Pancreas (tissue), 10 donors: ENCODE data around the gene KIF3A. TPM values are rescaled to one million over a fixed set of nuclear protein-coding genes. Genes with fewer than 3 reads are reported as not detected.

Experiments
- ATAC-seq, 4 donors: fragments of 200-7000 bp; cut with Tn5 transposase; one replicate each; pipeline versions ENCODE4 v1.8.0 to v1.9.1; 2020; ENCODE audit warnings: mild to moderate bottlenecking in 4 of 4, moderate library complexity in 4 of 4
- DNase-seq, 6 donors: peaks; one replicate each; pipeline ENCODE4 v3.0.0-alpha.2; 2020
- FAIRE-seq: peaks from 2 replicates; lab custom pipeline; 2012; peaks lifted over from hg19 to GRCh38; lab: Jason Lieb, UNC
- H3K27ac ChIP-seq, 4 donors: fragments of 200-600 bp; sonication (generic); 1 replicate in 3 of 4; 2 replicates in 1 of 4; pipeline versions ENCODE4 v1.5.0 to v1.8.0; 2020
- H3K27me3 ChIP-seq, 4 donors: fragments of 200-600 bp; one replicate each; pipeline ENCODE4 v1.8.0; 2021
- H3K36me3 ChIP-seq, 3 donors: fragments of 200-600 bp; sonication (generic) in 1 of 3; one replicate each; pipeline versions ENCODE4 v1.5.0 to v1.8.0; 2020 to 2021
- H3K4me1 ChIP-seq, 3 donors: fragments of 200-600 bp; one replicate each; pipeline ENCODE4 v1.8.0; 2021
- H3K4me3 ChIP-seq, 4 donors: fragments of 200-600 bp; sonication (generic) in 2 of 4; one replicate each; pipeline versions ENCODE4 v1.5.0 to v1.8.0; 2020 to 2021
- H3K9me3 ChIP-seq, 4 donors: fragments of 200-600 bp; one replicate each; pipeline ENCODE4 v1.8.0; 2021
- WGBS, 2 donors: extraction: QIAGEN DNeasy Blood & Tissue Kit; methylation state at CpG; one replicate each; pipeline ENCODE4 v1.1.7; 2013; 5-methylcytosine and 5-hydroxymethylcytosine counted together
- intact Hi-C, 3 donors: fragments of 100-400 bp; cut with DNase I; formaldehyde crosslinking; loops; one replicate each; pipeline versions ENCODE4 v1.11.1 to v1.14.2; 2022
- polyA plus RNA-seq, 2 donors: library from polyadenylated mRNA; stranded (reverse); fragments of 200-250 nt; gene quantifications; one replicate each; pipeline ENCODE4 v1.2.3, GENCODE V29; 2013
- total RNA-seq, 6 donors: library from RNA; stranded (reverse); fragmentation: NEBNext Ultra II Directional in 4 of 6; extraction: Animal tissue kit (Norgen Biotek cat#: 25700) in 4 of 6; gene quantifications; one replicate each; pipeline versions ENCODE4 v1.2.1 to v1.2.4, GENCODE V29; 2021 to 2023
- TF ChIP-seq, protein P1 (sequence below), 4 donors: fragments of 200-600 bp; sonication (generic) in 3 of 4; IDR thresholded peaks; one replicate each; pipeline versions ENCODE4 v1.5.0 to v1.8.0; 2021; ENCODE audit warnings: antibody characterized with exemption in 4 of 4
- donor health status: healthy with polysubstance abuse.
- donor health status: DM: no; HTN: no; CAD: no; lungs with moderate emphysema.
- donor health status: DM: no; HTN: no; CAD: no.
- donor health status: control.
- donor health status: control.
- donor health status: Bipolar disorder and iron deficiency.
- donor health status: DM: yes; HTN: yes; CAD: no.
- donor health status: DM: no; HTN: no; CAD: no.
- donor health status: DM: no; HTN: no; CAD: no.
- donor health status: DM: yes; HTN: yes; CAD: no.

KIF3A gene
- total and polyA plus RNA-seq, 8 donors, result 2.4 to 6.3 (median 4.1) TPM

DNA sequence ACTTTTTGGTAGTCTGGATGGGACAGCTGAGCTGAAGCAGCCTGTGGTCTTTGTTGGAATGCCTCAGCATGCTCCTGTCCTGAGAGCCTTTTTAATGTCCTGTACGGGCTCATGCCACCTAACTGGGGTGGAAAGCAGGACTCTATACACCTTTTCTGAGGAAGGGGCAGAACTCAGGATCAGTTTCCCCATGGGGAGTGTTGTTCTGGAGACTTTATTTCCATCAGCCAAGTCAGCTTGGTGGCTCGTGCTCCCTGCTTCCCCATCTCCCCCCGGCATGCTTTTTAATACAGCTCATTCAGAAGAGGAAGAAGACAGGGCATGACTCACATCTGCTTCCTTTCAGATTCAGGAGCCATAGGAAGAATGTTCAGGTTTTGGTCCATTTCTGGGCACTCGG lies 44.8 kb upstream of the KIF3A start:
- ATAC-seq, result peak in 1 of 4 donors; percentile 10
- DNase-seq, result no peak
- TF ChIP-seq, protein P1, sequence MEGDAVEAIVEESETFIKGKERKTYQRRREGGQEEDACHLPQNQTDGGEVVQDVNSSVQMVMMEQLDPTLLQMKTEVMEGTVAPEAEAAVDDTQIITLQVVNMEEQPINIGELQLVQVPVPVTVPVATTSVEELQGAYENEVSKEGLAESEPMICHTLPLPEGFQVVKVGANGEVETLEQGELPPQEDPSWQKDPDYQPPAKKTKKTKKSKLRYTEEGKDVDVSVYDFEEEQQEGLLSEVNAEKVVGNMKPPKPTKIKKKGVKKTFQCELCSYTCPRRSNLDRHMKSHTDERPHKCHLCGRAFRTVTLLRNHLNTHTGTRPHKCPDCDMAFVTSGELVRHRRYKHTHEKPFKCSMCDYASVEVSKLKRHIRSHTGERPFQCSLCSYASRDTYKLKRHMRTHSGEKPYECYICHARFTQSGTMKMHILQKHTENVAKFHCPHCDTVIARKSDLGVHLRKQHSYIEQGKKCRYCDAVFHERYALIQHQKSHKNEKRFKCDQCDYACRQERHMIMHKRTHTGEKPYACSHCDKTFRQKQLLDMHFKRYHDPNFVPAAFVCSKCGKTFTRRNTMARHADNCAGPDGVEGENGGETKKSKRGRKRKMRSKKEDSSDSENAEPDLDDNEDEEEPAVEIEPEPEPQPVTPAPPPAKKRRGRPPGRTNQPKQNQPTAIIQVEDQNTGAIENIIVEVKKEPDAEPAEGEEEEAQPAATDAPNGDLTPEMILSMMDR (IDR thresholded peaks at IDR 0.05), result no peak
- Histone ChIP-seq H3K4me1 (peaks cover 0 to 9% (median 6%) of the 10 kb centered on the region in 3 donors), H3K27me3 (no peaks in the 10 kb centered on the region), H3K36me3 (no peaks in the 10 kb centered on the region), H3K9me3 (no peaks in the 10 kb centered on the region), H3K27ac (no peak overlapping the region), H3K4me3 (no peak overlapping the region)
- no peak for FAIRE-seq
- intact Hi-C loops, result no loop called here
- 72 to 79% methylated on average over 4 of the region's 4 CpGs for WGBS, 2 donors

GRCh38 chr5:132781029-132781428 lies 43.7 kb upstream of the KIF3A start:
- H3K36me3 ChIP-seq, result no peaks in the 10 kb centered on the region
- no peaks in the 10 kb centered on the region for H3K9me3 ChIP-seq
- H3K4me3 ChIP-seq, result no peak overlapping the region
- ATAC-seq (no peak), FAIRE-seq (no peak), DNase-seq (no peak)
- peaks cover 0 to 9% (median 6%) of the 10 kb centered on the region in 3 donors for H3K4me1 ChIP-seq
- H3K27ac ChIP-seq, result no peak overlapping the region
- intact Hi-C loops, result no loop called here
- WGBS, 2 donors, result 68 to 80% methylated on average over 4 of the region's 4 CpGs
- no peaks in the 10 kb centered on the region for H3K27me3 ChIP-seq
- TF ChIP-seq, protein P1 (IDR thresholded peaks at IDR 0.05), result no peak

DNA sequence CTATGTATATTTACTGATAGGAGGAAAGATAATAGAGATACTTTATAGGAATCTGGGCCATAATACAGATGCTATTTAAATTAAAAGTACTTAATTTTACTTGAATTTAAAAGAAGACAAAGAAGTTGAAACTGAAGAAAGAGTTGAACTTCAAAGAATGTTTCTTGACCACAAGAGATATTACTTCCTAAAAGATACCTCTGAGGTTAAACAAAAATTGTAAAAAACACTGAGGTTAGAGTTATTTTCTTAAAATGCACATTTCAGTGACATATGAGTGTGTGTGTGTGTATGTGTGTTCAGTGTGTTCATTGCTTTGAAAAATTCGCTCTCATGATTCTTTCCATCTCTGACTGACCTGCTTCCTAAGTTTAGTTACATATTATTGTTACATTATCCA lies 43.2 kb upstream of the KIF3A start:
- Histone ChIP-seq H3K27ac (no peak overlapping the region), H3K9me3 (no peaks in the 10 kb centered on the region), H3K4me3 (no peak overlapping the region), H3K27me3 (no peaks in the 10 kb centered on the region), H3K4me1 (peaks cover 0 to 9% (median 6%) of the 10 kb centered on the region in 3 donors), H3K36me3 (no peaks in the 10 kb centered on the region)
- ATAC-seq, result no peak
- TF ChIP-seq, protein P1 (IDR thresholded peaks at IDR 0.05), result no peak
- no peak for FAIRE-seq
- no peak for DNase-seq
- WGBS, 2 donors, result 93 to 98% methylated on average over 1 of the region's 1 CpG
- intact Hi-C loops, result no loop called here

DNA sequence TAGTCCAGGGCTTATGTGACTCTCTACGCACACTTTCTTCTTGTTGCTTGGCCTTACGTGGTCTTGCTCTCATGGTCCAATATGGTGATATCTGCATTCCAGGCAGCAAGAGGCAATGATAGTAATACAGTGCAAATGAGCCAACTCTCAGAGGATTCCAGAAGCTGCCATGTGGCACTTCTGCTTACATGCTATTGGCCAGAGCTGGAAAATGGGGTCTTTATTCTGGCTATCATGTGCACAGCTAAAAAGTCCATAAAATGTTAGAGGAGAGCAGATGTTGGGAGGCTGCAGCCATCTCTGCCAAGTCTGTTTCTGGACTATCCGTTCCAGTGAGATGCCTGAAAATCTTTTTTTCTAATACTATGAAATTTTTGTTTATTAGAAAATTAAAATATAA lies 42.6 kb upstream of the KIF3A start:
- no peak for DNase-seq
- no peak overlapping the region for H3K27ac ChIP-seq
- no peak for FAIRE-seq
- intact Hi-C loops, result no loop called here
- H3K27me3 ChIP-seq, result no peaks in the 10 kb centered on the region
- H3K4me3 ChIP-seq, result no peak overlapping the region
- ATAC-seq, result no peak
- no peaks in the 10 kb centered on the region for H3K36me3 ChIP-seq
- H3K9me3 ChIP-seq, result no peaks in the 10 kb centered on the region
- WGBS, 2 donors, result 95% methylated on average over 3 of the region's 3 CpGs
- TF ChIP-seq, protein P1 (IDR thresholded peaks at IDR 0.05), result no peak
- peaks cover 0 to 14% (median 6%) of the 10 kb centered on the region in 3 donors for H3K4me1 ChIP-seq

- Histone ChIP-seq H3K27ac (no peak overlapping the region), H3K27me3 (no peaks in the 10 kb centered on the region), H3K4me3 (no peak overlapping the region), H3K4me1 (peaks cover 0 to 14% (median 6%) of the 10 kb centered on the region in 3 donors), H3K9me3 (no peaks in the 10 kb centered on the region), H3K36me3 (no peaks in the 10 kb centered on the region)
- TF ChIP-seq, protein P1 (IDR thresholded peaks at IDR 0.05), result no peak
- ATAC-seq (no peak), FAIRE-seq (no peak), DNase-seq (no peak)
- intact Hi-C loops, result no loop called here
- 46 to 56% methylated on average over 5 of the region's 5 CpGs for WGBS, 2 donors
Measured at GRCh38 chr5:132778856-132779255, 41.5 kb upstream of the KIF3A start.
